Suprapubic skin (tissue), 4 donors: ENCODE results near the gene TLR4. TPM values are rescaled to one million over a fixed set of nuclear protein-coding genes. Genes with fewer than 3 reads are reported as not detected.

ENCODE experiments used
- DNase-seq, 2 donors: peaks; one replicate each; pipeline ENCODE4 v3.0.0-alpha.2; 2019; ENCODE audit warnings: low spot score in 2 of 2
- H3K27ac ChIP-seq: fragments of 200-600 bp; sonication (generic); one replicate; pipeline ENCODE4 v1.5.1; 2019
- H3K27me3 ChIP-seq: fragments of 200-600 bp; sonication (generic); one replicate; pipeline ENCODE4 v1.5.1; 2019
- H3K36me3 ChIP-seq: fragments of 200-600 bp; sonication (generic); one replicate; pipeline ENCODE4 v1.5.1; 2019
- H3K4me1 ChIP-seq: fragments of 200-600 bp; sonication (generic); one replicate; pipeline ENCODE4 v1.5.1; 2019
- H3K4me3 ChIP-seq: fragments of 200-600 bp; sonication (generic); one replicate; pipeline ENCODE4 v1.5.1; 2019; ENCODE audit warnings: mild to moderate bottlenecking
- H3K9me3 ChIP-seq: fragments of 200-600 bp; sonication (generic); one replicate; pipeline ENCODE4 v1.5.1; 2019
- CTCF ChIP-seq, 2 donors: fragments of 200-600 bp in 1 of 2; fragments of 450-650 bp in 1 of 2; sonication (generic) in 1 of 2; IDR thresholded peaks; one replicate each; pipeline ENCODE4 v1.5.1; 2016 to 2019; ENCODE audit warnings: antibody characterized with exemption in 2 of 2, mild to moderate bottlenecking in 1 of 2, moderate library complexity in 1 of 2
- EP300 ChIP-seq: sonication (generic); formaldehyde crosslinking; IDR thresholded peaks from one replicate; pipeline ENCODE4 v1.6.1; 2017; ENCODE audit warnings: antibody characterized with exemption
- POLR2A ChIP-seq, 2 donors: fragments of 450-650 bp; IDR thresholded peaks; one replicate each; pipeline ENCODE4 v1.6.1; 2017; ENCODE audit warnings: antibody characterized with exemption in 2 of 2, mild to moderate bottlenecking in 2 of 2, moderate library complexity in 2 of 2
- POLR2AphosphoS5 ChIP-seq, 3 donors: sonication (generic); formaldehyde crosslinking; IDR thresholded peaks; one replicate each; pipeline ENCODE4 v1.6.1; 2017; ENCODE audit warnings: antibody characterized with exemption in 3 of 3
- WGBS: methylation state at CpG from one replicate; pipeline ENCODE4 v1.1.5; 2018; 5-methylcytosine and 5-hydroxymethylcytosine counted together
- total RNA-seq, 4 donors: library from RNA; depleted of rRNA; stranded (reverse); fragments of >200 nt; gene quantifications; one replicate each; pipeline ENCODE4 v1.1.0, GENCODE V29; 2016

The TLR4 gene
- total RNA-seq, 4 donors from 2014 or later = 3.4 to 10.5 (median 6.5) TPM

- H3K4me1 ChIP-seq = no peaks in the 10 kb centered on the region
- no peak for DNase-seq
- H3K36me3 ChIP-seq = no peaks in the 10 kb centered on the region
- TF ChIP-seq POLR2A (IDR thresholded peaks at IDR 0.05) = no peak
- H3K27me3 ChIP-seq = peaks cover 5% of the 10 kb centered on the region
- WGBS = 78% methylated on average over 2 of the region's 2 CpGs
- H3K4me3 ChIP-seq = no peak overlapping the region
- no peak overlapping the region for H3K27ac ChIP-seq
- no peaks in the 10 kb centered on the region for H3K9me3 ChIP-seq
Measured at GRCh38 chr9:117750401-117750800, 46.2 kb downstream of the TLR4 start.

- Histone ChIP-seq H3K9me3 (no peaks in the 10 kb centered on the region), H3K4me1 (no peaks in the 10 kb centered on the region), H3K4me3 (no peak overlapping the region), H3K27me3 (no peaks in the 10 kb centered on the region), H3K27ac (no peak overlapping the region), H3K36me3 (no peaks in the 10 kb centered on the region)
- 85% methylated on average over 2 of the region's 2 CpGs for WGBS
- no peak for DNase-seq
- TF ChIP-seq POLR2AphosphoS5 (IDR thresholded peaks at IDR 0.05) (no peak), CTCF (IDR thresholded peaks at IDR 0.05) (no peak), EP300 (no peak), POLR2A (IDR thresholded peaks at IDR 0.05) (no peak)
Measured at GRCh38 chr9:117752894-117753293, 48.7 kb downstream of the TLR4 start.

GRCh38 chr9:117757561-117758190 is 53.5 kb downstream of the TLR4 start:
- Histone ChIP-seq H3K9me3 (no peaks in the 10 kb centered on the region), H3K36me3 (no peaks in the 10 kb centered on the region), H3K27ac (no peak overlapping the region), H3K27me3 (no peaks in the 10 kb centered on the region), H3K4me3 (no peak overlapping the region), H3K4me1 (no peaks in the 10 kb centered on the region)
- no peak for DNase-seq
- TF ChIP-seq CTCF (IDR thresholded peaks at IDR 0.05) = no peak
- TF ChIP-seq EP300 = no peak
- 61% methylated on average over 5 of the region's 5 CpGs for WGBS

- 27% methylated on average over 4 of the region's 4 CpGs for WGBS
- Histone ChIP-seq H3K36me3 (no peaks in the 10 kb centered on the region), H3K4me3 (no peak overlapping the region), H3K27me3 (no peaks in the 10 kb centered on the region), H3K9me3 (no peaks in the 10 kb centered on the region), H3K4me1 (no peaks in the 10 kb centered on the region), H3K27ac (no peak overlapping the region)
- DNase-seq = no peak
- TF ChIP-seq CTCF (IDR thresholded peaks at IDR 0.05) (no peak), POLR2A (IDR thresholded peaks at IDR 0.05) (no peak), POLR2AphosphoS5 (IDR thresholded peaks at IDR 0.05) (no peak), EP300 (no peak)
Measured at GRCh38 chr9:117763314-117763713, 59.1 kb downstream of the TLR4 start.

GRCh38 chr9:117768750-117769395 is 64.7 kb downstream of the TLR4 start:
- Histone ChIP-seq H3K9me3 (no peaks in the 10 kb centered on the region), H3K27ac (no peak overlapping the region), H3K4me1 (no peaks in the 10 kb centered on the region), H3K27me3 (no peaks in the 10 kb centered on the region), H3K4me3 (no peak overlapping the region), H3K36me3 (no peaks in the 10 kb centered on the region)
- TF ChIP-seq POLR2AphosphoS5 (IDR thresholded peaks at IDR 0.05) = no peak
- TF ChIP-seq POLR2A (IDR thresholded peaks at IDR 0.05) = no peak
- no peak for TF ChIP-seq EP300
- TF ChIP-seq CTCF (IDR thresholded peaks at IDR 0.05) = no peak
- no peak for DNase-seq
- 56% methylated on average over 4 of the region's 4 CpGs for WGBS

- DNase-seq = no peak
- 41% methylated on average over 4 of the region's 4 CpGs for WGBS
- Histone ChIP-seq H3K4me3 (no peak overlapping the region), H3K27me3 (no peaks in the 10 kb centered on the region), H3K36me3 (no peaks in the 10 kb centered on the region), H3K27ac (no peak overlapping the region), H3K4me1 (no peaks in the 10 kb centered on the region), H3K9me3 (no peaks in the 10 kb centered on the region)
- TF ChIP-seq CTCF (IDR thresholded peaks at IDR 0.05) = no peak
- TF ChIP-seq POLR2AphosphoS5 (IDR thresholded peaks at IDR 0.05) = no peak
- TF ChIP-seq EP300 = no peak
- no peak for TF ChIP-seq POLR2A (IDR thresholded peaks at IDR 0.05)
Measured at GRCh38 chr9:117771136-117771535, 66.9 kb downstream of the TLR4 start.
